Left ventricle myocardium superior (tissue), 1 donor: Measurements from ENCODE around the gene CEACAM1. TPM values are rescaled to one million over a fixed set of nuclear protein-coding genes. Genes with fewer than 3 reads are reported as not detected.
"Not testable (repeated sequence)": the region's sequence is repeated elsewhere in the genome, so short reads cannot be mapped to it uniquely, and the experiment has no call there.

Source experiments
- ATAC-seq: fragments of 200-7000 bp; cut with Tn5 transposase; one replicate; pipeline ENCODE4 v1.9.1; 2020; ENCODE audit warnings: mild to moderate bottlenecking, moderate library complexity
- DNase-seq: peaks from one replicate; pipeline ENCODE4 v3.0.0-alpha.2; 2020
- intact Hi-C: fragments of 100-400 bp; cut with micrococcal nuclease; formaldehyde crosslinking; loops from one replicate; pipeline ENCODE4 v1.11.0; 2022
- total RNA-seq: library from RNA; stranded (reverse); fragmentation: NEBNext Ultra II Directional; extraction: Animal tissue kit (Norgen Biotek cat#: 25700); gene quantifications from one replicate; pipeline ENCODE4 v1.2.1, GENCODE V29; 2021
- donor health status: DM: no; HTN: yes; CAD: no; lungs with severe emphysema.

CEACAM1 gene
- total RNA-seq, 1 donor from 2014 or later: 4.0 TPM

GRCh38 chr19:42487798-42488178 lies 40.5 kb downstream of the CEACAM1 start:
- ATAC-seq: no peak
- DNase-seq: no peak
- intact Hi-C loops: no loop called here

- intact Hi-C loops: no loop called here
- no peak for ATAC-seq
- DNase-seq: no peak
These were observed 41.1 kb downstream of the CEACAM1 start for GRCh38 chr19:42487032-42487797.

GRCh38 chr19:42485036-42485435 lies 43.2 kb downstream of the CEACAM1 start:
- ATAC-seq, intact Hi-C loops, DNase-seq: not testable (repeated sequence)

- DNase-seq (no peak), ATAC-seq (no peak)
- intact Hi-C loops: no loop called here
These were observed 47.8 kb downstream of the CEACAM1 start for GRCh38 chr19:42480335-42481095.

- no peak for ATAC-seq
- intact Hi-C loops: no loop called here
- no peak for DNase-seq
These were observed 48.5 kb downstream of the CEACAM1 start for GRCh38 chr19:42479736-42480135.

- ATAC-seq: no peak
- no peak for DNase-seq
- intact Hi-C loops: no loop called here
These were observed 49.4 kb downstream of the CEACAM1 start for GRCh38 chr19:42478765-42479311.

GRCh38 chr19:42477933-42478332 lies 50.3 kb downstream of the CEACAM1 start:
- DNase-seq (no peak), ATAC-seq (no peak)
- intact Hi-C loops: no loop called here

- intact Hi-C loops: no loop called here
- no peak for DNase-seq
- ATAC-seq: no peak
These were observed 51.2 kb downstream of the CEACAM1 start for GRCh38 chr19:42477117-42477516.

- intact Hi-C loops: no loop called here
- DNase-seq: no peak
- no peak for ATAC-seq
These were observed 52.9 kb downstream of the CEACAM1 start for GRCh38 chr19:42475366-42475765.

GRCh38 chr19:42474743-42475142 lies 53.5 kb downstream of the CEACAM1 start:
- DNase-seq (no peak), ATAC-seq (no peak)
- intact Hi-C loops: no loop called here

- no peak for ATAC-seq
- intact Hi-C loops: no loop called here
- DNase-seq: no peak
These were observed 54.6 kb downstream of the CEACAM1 start for GRCh38 chr19:42473686-42474085.

GRCh38 chr19:42472402-42473147 lies 55.7 kb downstream of the CEACAM1 start:
- ATAC-seq: no peak
- no peak for DNase-seq
- intact Hi-C loops: no loop called here

GRCh38 chr19:42471554-42472249 lies 56.6 kb downstream of the CEACAM1 start:
- ATAC-seq (no peak), DNase-seq (no peak)
- intact Hi-C loops: no loop called here

- no peak for ATAC-seq
- DNase-seq: no peak
- intact Hi-C loops: no loop called here
These were observed 58.7 kb downstream of the CEACAM1 start for GRCh38 chr19:42469311-42470235.

GRCh38 chr19:42468273-42468796 lies 59.9 kb downstream of the CEACAM1 start:
- DNase-seq (no peak), ATAC-seq (no peak)
- intact Hi-C loops: no loop called here

GRCh38 chr19:42467183-42467760 lies 61.0 kb downstream of the CEACAM1 start:
- DNase-seq: no peak
- intact Hi-C loops: no loop called here
- ATAC-seq: peak; percentile 11

- intact Hi-C loops: no loop called here
- ATAC-seq (peak; percentile 53), DNase-seq (no peak)
These were observed 61.6 kb downstream of the CEACAM1 start for GRCh38 chr19:42466521-42467182.
